GM12891 (cell line): ENCODE measurements around the gene FAM222A.

Source experiments
- POLR2A ChIP-seq: IDR thresholded peaks from 2 replicates; pipeline ENCODE4 v1.6.1; 2011; ENCODE audit warnings: low read depth, low read length, control low read depth
- POLR2AphosphoS5 ChIP-seq: IDR thresholded peaks from 2 replicates; pipeline ENCODE4 v1.6.1; 2011; ENCODE audit warnings: low read depth, low read length, control low read depth

GRCh38 chr12:109760930-109761921 is 47.6 kb downstream of the FAM222A start:
- TF ChIP-seq POLR2AphosphoS5 = no peak
- no peak for TF ChIP-seq POLR2A
